Upper lobe of right lung (tissue), 1 donor: ENCODE results near the gene SIRT6. TPM values are rescaled to one million over a fixed set of nuclear protein-coding genes. Genes with fewer than 3 reads are reported as not detected.
"Not testable (repeated sequence)": the region's sequence is repeated elsewhere in the genome, so short reads cannot be mapped to it uniquely, and the experiment has no call there.

Experiments
- ATAC-seq: fragments of 200-7000 bp; cut with Tn5 transposase; one replicate; pipeline ENCODE4 v1.9.1; 2020; ENCODE audit warnings: mild to moderate bottlenecking, moderate library complexity
- DNase-seq: peaks from one replicate; pipeline ENCODE4 v3.0.0-alpha.2; 2020
- H3K27ac ChIP-seq: fragments of 200-600 bp; one replicate; pipeline ENCODE4 v1.8.0; 2022
- H3K27me3 ChIP-seq: fragments of 200-600 bp; one replicate; pipeline ENCODE4 v1.8.0; 2022; ENCODE audit warnings: mild to moderate bottlenecking
- H3K36me3 ChIP-seq: fragments of 200-600 bp; one replicate; pipeline ENCODE4 v1.8.0; 2022
- H3K4me1 ChIP-seq: fragments of 200-600 bp; one replicate; pipeline ENCODE4 v1.8.0; 2022
- H3K4me3 ChIP-seq: fragments of 200-600 bp; one replicate; pipeline ENCODE4 v1.8.0; 2022; ENCODE audit warnings: mild to moderate bottlenecking
- H3K9me3 ChIP-seq: fragments of 200-600 bp; one replicate; pipeline ENCODE4 v1.8.0; 2022
- CTCF ChIP-seq: fragments of 200-600 bp; IDR thresholded peaks from one replicate; pipeline ENCODE4 v1.8.0; 2022; ENCODE audit warnings: antibody characterized with exemption
- intact Hi-C: fragments of 100-400 bp; cut with DNase I; formaldehyde crosslinking; loops from one replicate; pipeline ENCODE4 v1.11.0; 2022
- total RNA-seq: library from RNA; stranded (reverse); fragmentation: NEBNext Ultra II Directional; extraction: Animal tissue kit (Norgen Biotek cat#: 25700); gene quantifications from one replicate; pipeline ENCODE4 v1.2.1, GENCODE V29; 2021
- donor health status: DM: no; HTN: yes; CAD: no; lungs with severe emphysema.

The SIRT6 gene
- total RNA-seq, 1 donor from 2014 or later: 20.3 TPM

- H3K27me3 ChIP-seq: peaks cover 13% of the 10 kb centered on the region
- intact Hi-C loops: no loop called here
- no peak for DNase-seq
These were observed 29.9 kb downstream of the SIRT6 start for GRCh38 chr19:4152241-4152998.

GRCh38 chr19:4151623-4152022 is 30.7 kb downstream of the SIRT6 start:
- no peaks in the 10 kb centered on the region for H3K36me3 ChIP-seq
- H3K27ac ChIP-seq: no peak overlapping the region
- TF ChIP-seq CTCF: no peak
- H3K4me1 ChIP-seq: no peaks in the 10 kb centered on the region
- no peaks in the 10 kb centered on the region for H3K9me3 ChIP-seq
- peaks cover 13% of the 10 kb centered on the region for H3K27me3 ChIP-seq
- ATAC-seq (no peak), DNase-seq (no peak)
- intact Hi-C loops: no loop called here
- no peak overlapping the region for H3K4me3 ChIP-seq

More at GRCh38 chr19:4152241-4152998, 29.9 kb downstream of the SIRT6 start:
- no peaks in the 10 kb centered on the region for H3K36me3 ChIP-seq
- H3K9me3 ChIP-seq: no peaks in the 10 kb centered on the region
- H3K4me3 ChIP-seq: no peak overlapping the region
- no peak overlapping the region for H3K27ac ChIP-seq
- H3K4me1 ChIP-seq: no peaks in the 10 kb centered on the region
- no peak for TF ChIP-seq CTCF
- ATAC-seq: no peak

GRCh38 chr19:4149518-4150288 is 32.7 kb downstream of the SIRT6 start:
- H3K27me3 ChIP-seq: peaks cover 13% of the 10 kb centered on the region
- H3K27ac ChIP-seq: no peak overlapping the region
- no peaks in the 10 kb centered on the region for H3K36me3 ChIP-seq
- intact Hi-C loops: no loop called here
- TF ChIP-seq CTCF: no peak
- no peak overlapping the region for H3K4me3 ChIP-seq
- H3K4me1 ChIP-seq: no peaks in the 10 kb centered on the region
- ATAC-seq (no peak), DNase-seq (no peak)
- H3K9me3 ChIP-seq: no peaks in the 10 kb centered on the region

GRCh38 chr19:4144666-4145249 is 37.6 kb downstream of the SIRT6 start:
- intact Hi-C loops: no loop called here
- Histone ChIP-seq H3K36me3 (no peaks in the 10 kb centered on the region), H3K27ac (no peak overlapping the region), H3K27me3 (no peaks in the 10 kb centered on the region), H3K4me1 (no peaks in the 10 kb centered on the region), H3K4me3 (no peak overlapping the region), H3K9me3 (no peaks in the 10 kb centered on the region)
- TF ChIP-seq CTCF: no peak
- peak; percentile 37 for ATAC-seq
- DNase-seq: no peak

GRCh38 chr19:4142916-4143315 is 39.4 kb downstream of the SIRT6 start:
- intact Hi-C loops, H3K4me1 ChIP-seq, H3K36me3 ChIP-seq: not testable (repeated sequence)

GRCh38 chr19:4140237-4140711 is 42.1 kb downstream of the SIRT6 start:
- no peaks in the 10 kb centered on the region for H3K4me1 ChIP-seq
- intact Hi-C loops: no loop called here
- no peak overlapping the region for H3K27ac ChIP-seq
- no peaks in the 10 kb centered on the region for H3K36me3 ChIP-seq
- no peak overlapping the region for H3K4me3 ChIP-seq
- DNase-seq (no peak), ATAC-seq (peak; percentile 90)
- no peaks in the 10 kb centered on the region for H3K27me3 ChIP-seq
- no peaks in the 10 kb centered on the region for H3K9me3 ChIP-seq
- peak; percentile 58 for TF ChIP-seq CTCF

More at GRCh38 chr19:4142916-4143315, 39.4 kb downstream of the SIRT6 start:
- not testable (repeated sequence) for H3K4me3 ChIP-seq, H3K9me3 ChIP-seq, H3K27ac ChIP-seq, H3K27me3 ChIP-seq, DNase-seq, ATAC-seq
